SK-MEL-5 (cell line): ENCODE data around the gene PSEN1. TPM values are rescaled to one million over a fixed set of nuclear protein-coding genes. Genes with fewer than 3 reads are reported as not detected.
"Not testable (repeated sequence)": the region's sequence is repeated elsewhere in the genome, so short reads cannot be mapped to it uniquely, and the experiment has no call there.

Experiments used
- DNase-seq: peaks from one replicate; pipeline ENCODE4 v3.0.0-alpha.2; 2016; ENCODE audit warnings: low read depth, low spot score
- in situ Hi-C: cut with HindIII; loops from 2 replicates; pipeline ENCODE4 v1.10.0; 2016; ENCODE audit warnings: low sequenced_read_pairs, high pct_unique_total_duplicates, low pct_unique_long_range_greater_than_20kb
- total RNA-seq: library from RNA; depleted of rRNA; stranded (reverse); fragments of >200 nt; shearing (Covaris generic); gene quantifications from 2 replicates; pipeline ENCODE4 v1.2.3, GENCODE V29; 2014

Gene PSEN1
- total RNA-seq, 1 experiment from 2014 or later: 31.2 TPM

DNA sequence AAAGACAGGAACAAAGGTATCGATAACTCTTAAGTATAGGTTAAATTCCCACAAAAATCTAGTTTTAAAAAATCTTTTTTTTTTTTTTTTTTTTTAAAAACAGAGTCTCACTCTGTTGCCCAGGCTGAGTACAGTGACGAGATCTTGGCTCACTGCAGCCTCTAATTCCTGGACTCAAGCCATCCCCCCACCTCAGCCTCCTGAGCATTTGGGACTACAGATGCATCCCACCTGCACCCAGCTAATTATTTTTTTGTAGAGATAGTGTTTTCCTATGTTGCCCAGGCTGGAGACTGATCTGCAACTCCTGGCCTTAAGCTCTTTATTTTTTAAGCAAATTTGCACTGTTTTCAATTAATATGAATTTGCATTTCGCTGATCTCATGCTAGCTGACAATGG lies 9.8 kb downstream of the PSEN1 start:
- DNase-seq: no peak
- in situ Hi-C loops: no loop called here

DNA sequence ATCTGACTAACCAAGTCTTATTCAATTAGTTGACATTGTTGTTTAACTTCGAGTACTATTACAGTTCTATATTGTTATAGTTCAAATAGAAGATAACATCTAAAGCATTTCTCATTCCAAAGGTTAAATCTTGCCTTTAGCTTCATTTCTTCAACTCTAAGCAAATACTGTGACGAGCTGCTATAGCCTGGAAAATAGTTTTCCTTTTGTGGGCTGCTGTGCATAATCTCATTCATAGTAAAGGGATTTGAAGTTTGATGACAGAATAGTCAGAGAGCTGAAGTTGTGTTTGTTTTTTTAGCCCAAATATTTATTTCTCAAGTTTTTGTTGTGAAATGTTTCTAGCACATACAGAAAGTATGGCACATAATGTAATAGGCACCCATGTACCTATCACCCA lies 13.4 kb downstream of the PSEN1 start:
- in situ Hi-C loops: no loop called here

DNA sequence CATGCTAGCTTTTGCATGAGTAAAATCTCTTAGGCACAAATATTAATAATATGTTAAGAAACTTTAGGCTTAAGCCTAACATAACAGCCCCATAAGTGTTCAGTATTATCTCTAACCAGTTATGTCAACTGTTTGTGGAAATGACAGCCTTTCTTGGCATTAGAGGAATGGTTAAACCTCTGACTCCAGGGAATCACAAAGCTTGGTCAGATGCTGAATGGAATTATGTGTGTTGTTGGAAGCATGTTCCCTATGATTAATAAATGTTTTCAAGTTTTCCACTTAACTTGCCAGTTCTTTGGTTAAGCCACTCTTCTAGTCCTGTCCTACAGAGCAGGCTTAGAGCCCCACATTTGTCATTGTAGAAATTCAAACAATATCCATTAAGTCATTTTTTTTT lies 17.0 kb downstream of the PSEN1 start:
- in situ Hi-C loops: no loop called here
- no peak for DNase-seq

More for the DNA sequence above, 13.4 kb downstream of the PSEN1 start:
- DNase-seq: no peak

DNA sequence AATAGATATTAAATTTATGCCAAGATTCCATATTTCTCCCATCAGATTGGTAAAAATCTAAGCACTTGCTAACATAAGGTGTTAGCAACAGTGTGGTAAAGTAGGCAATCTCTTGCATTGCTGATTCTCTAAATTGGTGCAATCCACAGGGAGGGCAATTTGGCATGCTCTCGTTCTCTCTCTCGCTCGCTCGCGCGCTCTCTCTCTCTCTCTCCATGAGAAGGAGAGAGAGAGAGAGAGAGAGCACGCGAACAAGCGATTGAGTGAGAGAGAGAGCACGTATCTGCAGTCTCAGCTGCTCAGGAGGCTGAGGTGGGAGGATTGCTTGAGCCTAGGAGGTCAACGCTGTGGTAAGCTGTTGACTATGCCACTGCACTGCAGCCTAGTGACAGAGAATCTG lies 25.9 kb downstream of the PSEN1 start:
- no peak for DNase-seq
- in situ Hi-C loops: no loop called here

GRCh38 chr14:73166399-73166798 lies 30.1 kb downstream of the PSEN1 start:
- in situ Hi-C loops: no loop called here
- DNase-seq: no peak

GRCh38 chr14:73167727-73168126 lies 31.4 kb downstream of the PSEN1 start:
- no peak for DNase-seq
- in situ Hi-C loops: no loop called here

DNA sequence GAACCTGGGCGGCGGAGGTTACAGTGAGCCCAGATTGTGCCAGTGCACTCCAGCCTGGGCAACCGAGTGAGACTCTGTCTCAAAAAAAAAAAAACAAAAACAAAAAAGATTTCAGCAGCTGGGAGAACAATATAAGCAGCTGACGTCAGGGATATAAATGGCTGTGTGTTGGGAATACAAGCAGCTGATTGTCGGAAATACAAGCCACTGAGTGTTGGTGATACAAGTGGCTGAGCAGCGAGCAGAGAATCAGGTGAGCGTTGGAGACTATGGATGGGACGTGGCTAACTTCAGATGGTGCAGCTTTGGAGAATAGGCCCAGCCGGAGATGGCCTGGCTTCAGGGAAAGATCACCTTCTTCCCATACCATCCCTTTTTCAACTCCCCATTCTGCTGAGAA lies 32.0 kb downstream of the PSEN1 start:
- peak; percentile 77 for DNase-seq
- in situ Hi-C loops: no loop called here

DNA sequence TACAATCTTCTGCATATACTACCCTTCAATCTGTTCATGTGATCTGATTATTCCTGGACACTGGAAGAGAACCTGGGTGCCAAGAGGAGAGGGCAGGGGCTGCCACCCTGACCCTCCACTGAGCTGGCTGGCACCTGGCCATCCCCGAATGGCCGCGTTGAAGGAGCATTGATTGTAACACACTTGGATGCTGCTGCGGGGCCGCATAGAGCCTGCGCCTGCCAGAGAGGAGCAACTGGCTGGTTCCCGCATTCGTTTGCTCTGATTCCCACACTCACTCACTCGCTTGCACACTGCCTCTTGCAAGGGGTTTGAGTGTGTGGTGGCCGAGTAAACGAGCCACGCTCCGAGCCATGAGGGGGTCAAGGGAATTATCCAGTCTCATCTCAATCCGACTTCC lies 32.4 kb downstream of the PSEN1 start:
- in situ Hi-C loops: no loop called here
- DNase-seq: no peak

DNA sequence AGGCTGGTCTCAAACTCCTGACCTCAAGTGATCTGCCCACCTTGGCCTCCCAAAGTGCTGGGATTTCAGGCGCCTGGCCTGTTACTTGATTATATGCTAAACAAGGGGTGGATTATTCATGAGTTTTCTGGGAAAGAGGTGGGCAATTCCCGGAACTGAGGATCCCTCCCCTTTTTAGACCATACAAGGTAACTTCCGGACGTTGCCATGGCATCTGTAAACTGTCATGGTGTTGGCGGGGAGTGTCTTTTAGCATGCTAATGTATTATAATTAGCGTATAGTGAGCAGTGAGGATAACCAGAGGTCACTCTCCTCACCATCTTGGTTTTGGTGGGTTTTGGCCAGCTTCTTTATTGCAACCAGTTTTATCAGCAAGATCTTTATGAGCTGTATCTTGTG lies 33.5 kb downstream of the PSEN1 start:
- in situ Hi-C loops, DNase-seq: not testable (repeated sequence)

- no peak for DNase-seq
- in situ Hi-C loops: no loop called here
Observed at GRCh38 chr14:73170686-73171085, 34.4 kb downstream of the PSEN1 start.

DNA sequence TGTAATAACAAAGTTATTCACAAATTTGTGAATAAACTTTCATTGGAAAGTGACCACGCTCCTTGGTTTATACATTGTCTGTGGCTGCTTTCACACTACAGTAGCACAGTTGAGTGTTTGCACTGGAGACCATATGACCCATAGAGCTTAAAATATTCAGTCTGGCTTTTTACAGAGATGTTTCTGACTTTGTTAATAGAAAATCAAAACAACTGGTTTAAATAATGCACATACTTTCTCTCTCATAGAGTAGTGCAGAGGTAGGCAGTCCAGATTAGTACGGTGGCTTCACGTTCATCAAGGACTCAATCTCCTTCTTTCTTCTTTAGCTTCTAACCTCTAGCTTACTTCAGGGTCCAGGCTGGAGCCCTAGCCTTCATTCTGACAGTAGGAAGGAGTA lies 36.2 kb downstream of the PSEN1 start:
- in situ Hi-C loops: no loop called here
- DNase-seq: no peak

GRCh38 chr14:73173092-73173735 lies 36.9 kb downstream of the PSEN1 start:
- peak; percentile 61 for DNase-seq
- in situ Hi-C loops: no loop called here

DNA sequence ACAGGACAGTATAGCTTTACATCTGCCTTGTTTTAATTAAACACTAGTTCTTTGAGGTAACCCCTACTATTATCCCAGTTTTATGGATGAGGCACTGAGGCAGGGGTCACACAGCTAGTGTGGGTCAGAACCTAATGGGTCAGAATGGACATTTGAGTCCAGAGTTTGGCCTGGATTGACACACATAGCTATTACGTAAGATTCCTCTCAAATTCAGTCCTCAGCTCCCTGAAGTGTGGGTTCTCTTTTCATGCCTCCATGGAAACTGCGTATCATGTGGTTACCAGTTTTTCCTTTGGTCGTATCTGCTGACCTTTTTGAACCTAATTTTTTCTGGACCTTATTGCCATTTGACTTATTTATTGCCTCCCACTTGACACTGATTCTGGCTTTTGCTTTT lies 40.4 kb downstream of the PSEN1 start:
- no peak for DNase-seq
- in situ Hi-C loops: no loop called here

DNA sequence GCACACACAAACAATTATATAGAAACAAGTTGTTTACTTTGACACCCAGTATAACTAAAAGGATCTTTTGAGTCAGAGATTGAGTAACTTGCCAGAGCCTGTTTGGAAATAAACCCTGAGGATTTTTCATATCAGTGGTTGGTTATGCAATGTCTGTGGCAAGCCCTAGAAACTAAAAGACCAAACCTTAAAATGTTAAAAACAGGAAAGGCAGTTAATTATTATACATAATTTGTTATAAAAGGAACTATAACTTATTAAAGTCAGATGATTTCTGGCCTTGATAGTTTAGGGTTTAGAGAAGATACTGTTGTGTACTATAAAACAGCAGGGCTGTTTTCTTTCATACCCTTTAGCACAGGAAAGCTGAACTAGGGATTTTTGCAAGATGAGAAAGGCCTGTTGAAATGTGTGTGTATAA lies 44.1 kb downstream of the PSEN1 start:
- in situ Hi-C loops: no loop called here
- DNase-seq: peak; percentile 27

- DNase-seq, in situ Hi-C loops: not testable (repeated sequence)
Observed at GRCh38 chr14:73180969-73181368, 44.7 kb downstream of the PSEN1 start.

- in situ Hi-C loops: no loop called here
- DNase-seq: no peak
Observed at GRCh38 chr14:73188501-73188911, 52.2 kb downstream of the PSEN1 start.

- in situ Hi-C loops: no loop called here
- DNase-seq: no peak
Observed at GRCh38 chr14:73189651-73190050, 53.3 kb downstream of the PSEN1 start.

DNA sequence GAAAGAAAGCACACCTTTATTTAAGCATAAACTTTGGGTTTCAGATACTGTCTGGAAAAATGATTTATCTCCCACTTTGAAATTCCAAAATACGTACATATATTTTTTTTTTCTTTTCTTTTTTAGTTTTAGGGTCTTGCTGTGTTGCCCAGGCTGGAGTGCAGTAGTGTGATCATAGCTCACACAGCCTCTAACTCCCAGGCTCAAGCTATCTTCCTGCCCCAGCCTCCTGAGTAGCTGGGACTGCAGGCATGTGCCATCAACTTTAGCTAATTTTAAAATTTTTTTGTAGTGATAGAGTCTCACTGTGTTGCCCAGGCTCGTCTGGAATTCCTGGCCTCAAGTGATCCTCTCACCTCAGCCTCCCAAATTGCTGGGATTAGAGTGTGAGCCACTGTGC lies 55.1 kb downstream of the PSEN1 start:
- no peak for DNase-seq
- in situ Hi-C loops: no loop called here

DNA sequence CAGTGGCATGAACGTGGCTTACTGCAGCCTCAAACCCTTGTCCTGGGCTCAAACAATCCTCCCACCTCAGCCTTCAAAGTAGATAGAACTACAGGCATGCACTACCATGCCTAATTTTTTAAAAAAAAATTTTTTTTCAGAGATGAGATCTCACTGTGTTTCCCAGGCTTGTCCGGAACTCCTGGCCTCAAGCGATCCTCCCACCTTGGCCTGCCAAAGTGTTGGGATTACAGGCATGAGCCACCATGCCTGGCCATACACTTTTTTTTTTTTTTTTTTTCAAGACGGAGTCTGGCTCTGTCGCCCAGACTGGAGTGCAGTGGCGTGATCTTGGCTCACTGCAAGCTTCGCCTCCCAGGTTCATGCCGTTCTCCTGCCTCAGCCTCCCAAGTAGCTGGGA lies 58.0 kb downstream of the PSEN1 start:
- DNase-seq, in situ Hi-C loops: not testable (repeated sequence)

GRCh38 chr14:73198253-73198652 lies 61.9 kb downstream of the PSEN1 start:
- in situ Hi-C loops: no loop called here

More at GRCh38 chr14:73198253-73198652, 61.9 kb downstream of the PSEN1 start:
- no peak for DNase-seq
